Colonic mucosa (tissue), 4 donors: ENCODE data around the gene PTPRE. TPM values are rescaled to one million over a fixed set of nuclear protein-coding genes. Genes with fewer than 3 reads are reported as not detected.

ENCODE experiments used
- DNase-seq: peaks from one replicate; pipeline ENCODE4 v3.0.0-alpha.2; 2020
- H3K27ac ChIP-seq: fragments of 200-600 bp; one replicate; pipeline ENCODE4 v1.8.0; 2021
- H3K27me3 ChIP-seq: fragments of 200-600 bp; one replicate; pipeline ENCODE4 v1.8.0; 2021
- H3K36me3 ChIP-seq: fragments of 200-600 bp; one replicate; pipeline ENCODE4 v1.8.0; 2021
- H3K4me1 ChIP-seq: fragments of 200-600 bp; one replicate; pipeline ENCODE4 v1.8.0; 2021; ENCODE audit warnings: mild to moderate bottlenecking
- H3K4me3 ChIP-seq: fragments of 200-600 bp; one replicate; pipeline ENCODE4 v1.8.0; 2021
- H3K9ac ChIP-seq, 2 donors: one replicate each; pipeline ENCODE4 v1.7.0; 2013; ENCODE audit warnings: control low read depth in 2 of 2, low read depth in 2 of 2, low read length in 2 of 2
- H3K9me3 ChIP-seq: fragments of 200-600 bp; one replicate; pipeline ENCODE4 v1.8.0; 2021
- intact Hi-C: fragments of 100-400 bp; cut with DNase I; formaldehyde crosslinking; loops from one replicate; pipeline ENCODE4 v1.14.1; 2022
- total RNA-seq, 2 donors: library from RNA; stranded (reverse); fragmentation: NEBNext Ultra II Directional in 1 of 2; extraction: Animal tissue kit (Norgen Biotek cat#: 25700) in 1 of 2; gene quantifications; one replicate each; pipeline ENCODE4 v1.2.1, GENCODE V29; 2021
- TF ChIP-seq, protein P1 (sequence below): fragments of 200-600 bp; IDR thresholded peaks from one replicate; pipeline ENCODE4 v1.8.0; 2022; ENCODE audit warnings: antibody characterized with exemption, mild to moderate bottlenecking
- donor health status: healthy.
- donor health status: DM: no; HTN: no; CAD: no.
- donor health status: DM: no; HTN: no; CAD: no.

PTPRE gene
- total RNA-seq, 2 donors from 2014 or later: 15.9 to 18.8 TPM

DNA sequence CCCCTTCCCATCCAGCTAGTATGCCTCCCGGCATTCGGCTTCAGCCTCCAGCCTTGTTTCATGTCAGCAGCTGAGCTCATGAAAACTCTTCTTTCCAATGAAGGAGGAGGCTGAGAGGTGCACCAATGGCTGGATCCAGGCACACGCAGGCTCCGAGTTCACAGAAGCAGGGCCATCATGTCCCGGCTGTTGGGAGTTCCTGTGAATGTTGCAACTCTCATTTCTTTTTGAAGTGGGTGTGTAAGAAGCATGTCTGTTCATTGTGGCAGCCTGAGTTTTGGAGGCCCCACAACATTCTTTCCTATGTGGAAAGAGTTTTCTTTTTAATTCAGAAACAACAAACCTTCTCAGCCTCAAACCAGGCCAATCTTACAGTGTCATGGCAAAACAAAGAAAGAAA lies 89.7 kb downstream of the PTPRE start:
- DNase-seq: no peak
- no peaks in the 10 kb centered on the region for H3K9me3 ChIP-seq
- no peak overlapping the region for H3K4me3 ChIP-seq
- no peaks in the 10 kb centered on the region for H3K4me1 ChIP-seq
- H3K9ac ChIP-seq: no peak overlapping the region
- TF ChIP-seq, protein P1, sequence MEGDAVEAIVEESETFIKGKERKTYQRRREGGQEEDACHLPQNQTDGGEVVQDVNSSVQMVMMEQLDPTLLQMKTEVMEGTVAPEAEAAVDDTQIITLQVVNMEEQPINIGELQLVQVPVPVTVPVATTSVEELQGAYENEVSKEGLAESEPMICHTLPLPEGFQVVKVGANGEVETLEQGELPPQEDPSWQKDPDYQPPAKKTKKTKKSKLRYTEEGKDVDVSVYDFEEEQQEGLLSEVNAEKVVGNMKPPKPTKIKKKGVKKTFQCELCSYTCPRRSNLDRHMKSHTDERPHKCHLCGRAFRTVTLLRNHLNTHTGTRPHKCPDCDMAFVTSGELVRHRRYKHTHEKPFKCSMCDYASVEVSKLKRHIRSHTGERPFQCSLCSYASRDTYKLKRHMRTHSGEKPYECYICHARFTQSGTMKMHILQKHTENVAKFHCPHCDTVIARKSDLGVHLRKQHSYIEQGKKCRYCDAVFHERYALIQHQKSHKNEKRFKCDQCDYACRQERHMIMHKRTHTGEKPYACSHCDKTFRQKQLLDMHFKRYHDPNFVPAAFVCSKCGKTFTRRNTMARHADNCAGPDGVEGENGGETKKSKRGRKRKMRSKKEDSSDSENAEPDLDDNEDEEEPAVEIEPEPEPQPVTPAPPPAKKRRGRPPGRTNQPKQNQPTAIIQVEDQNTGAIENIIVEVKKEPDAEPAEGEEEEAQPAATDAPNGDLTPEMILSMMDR: no peak
- no peaks in the 10 kb centered on the region for H3K36me3 ChIP-seq
- H3K27me3 ChIP-seq: no peaks in the 10 kb centered on the region
- intact Hi-C loops: no loop called here
- no peak overlapping the region for H3K27ac ChIP-seq

DNA sequence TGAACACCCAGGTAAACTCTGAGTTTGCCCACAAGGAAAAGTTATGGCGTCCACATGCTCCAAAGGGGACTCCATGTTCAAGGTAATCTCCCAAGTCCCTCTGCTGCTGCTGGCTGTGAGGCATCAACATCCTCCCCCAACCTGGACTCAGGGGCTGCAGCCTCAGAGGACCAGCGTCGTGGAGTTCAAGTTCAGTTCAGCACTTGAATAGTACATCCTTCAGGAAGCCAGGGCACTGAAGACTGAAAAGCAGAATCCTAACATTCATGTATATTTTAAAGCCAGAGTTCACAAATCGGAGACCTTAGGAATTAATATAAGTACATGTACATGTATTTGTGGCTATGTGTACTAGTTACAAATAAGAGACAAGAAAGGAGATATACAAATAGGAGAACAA lies 90.4 kb downstream of the PTPRE start:
- Histone ChIP-seq H3K9me3 (no peaks in the 10 kb centered on the region), H3K4me1 (no peaks in the 10 kb centered on the region), H3K27ac (no peak overlapping the region), H3K36me3 (no peaks in the 10 kb centered on the region), H3K4me3 (no peak overlapping the region), H3K9ac (no peak overlapping the region), H3K27me3 (no peaks in the 10 kb centered on the region)
- TF ChIP-seq, protein P1: no peak
- no peak for DNase-seq
- intact Hi-C loops: no loop called here

DNA sequence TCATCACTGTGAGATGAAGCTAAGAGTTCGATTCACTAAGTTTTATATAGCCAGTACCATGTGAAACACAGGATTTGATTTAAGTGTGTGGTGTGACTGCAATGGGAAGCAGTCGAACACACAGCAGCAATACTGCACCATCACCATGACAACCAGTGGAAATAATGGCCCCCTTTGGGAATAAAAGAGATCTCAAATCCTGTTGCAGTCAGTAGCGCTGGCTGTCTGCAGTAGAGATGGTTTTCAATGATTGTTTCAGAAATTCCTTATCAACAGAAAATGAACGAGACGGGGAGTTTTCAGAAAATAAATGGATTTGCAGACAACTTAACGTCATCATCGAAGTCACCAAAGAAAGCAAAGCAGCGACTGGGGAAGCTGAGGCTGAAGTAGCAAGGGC lies 91.0 kb downstream of the PTPRE start:
- Histone ChIP-seq H3K27ac (no peak overlapping the region), H3K27me3 (no peaks in the 10 kb centered on the region), H3K4me1 (no peaks in the 10 kb centered on the region), H3K9ac (no peak overlapping the region), H3K36me3 (no peaks in the 10 kb centered on the region), H3K9me3 (no peaks in the 10 kb centered on the region), H3K4me3 (no peak overlapping the region)
- TF ChIP-seq, protein P1: no peak
- no peak for DNase-seq
- intact Hi-C loops: no loop called here

DNA sequence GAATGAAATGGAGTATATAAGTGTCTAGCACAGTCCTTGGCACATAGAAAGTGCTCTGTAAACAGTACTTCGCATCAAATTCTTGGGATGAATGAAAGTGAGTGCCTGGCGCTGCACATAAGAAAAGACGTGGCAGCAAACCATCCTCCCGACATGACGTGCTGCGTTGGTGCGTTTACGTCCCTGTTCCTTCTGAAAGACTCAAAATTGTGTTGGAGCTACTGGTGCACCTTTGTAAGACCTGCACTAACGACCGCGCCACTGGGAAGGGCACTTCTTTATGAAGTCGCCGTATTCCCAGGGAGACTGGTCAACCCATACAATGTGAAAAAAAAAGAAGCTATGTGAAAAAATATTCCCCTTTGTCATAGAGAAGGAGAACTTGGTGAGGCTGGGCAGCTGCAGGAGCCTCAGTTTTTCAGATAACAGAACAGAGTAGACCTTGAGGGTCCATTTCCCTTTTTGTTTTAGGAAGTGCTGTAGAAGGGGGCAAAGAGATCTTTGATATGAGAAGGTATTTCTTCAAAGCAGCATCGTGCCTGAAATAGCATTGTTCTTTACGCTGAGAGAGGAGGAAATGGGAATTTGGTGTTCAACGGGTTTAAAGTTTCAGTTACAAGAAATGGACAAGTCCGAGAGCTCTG lies 91.7 kb downstream of the PTPRE start:
- Histone ChIP-seq H3K4me1 (no peaks in the 10 kb centered on the region), H3K4me3 (no peak overlapping the region), H3K27me3 (no peaks in the 10 kb centered on the region), H3K9ac (no peak overlapping the region), H3K36me3 (no peaks in the 10 kb centered on the region), H3K27ac (no peak overlapping the region), H3K9me3 (no peaks in the 10 kb centered on the region)
- TF ChIP-seq, protein P1: no peak
- no peak for DNase-seq
- intact Hi-C loops: no loop called here

DNA sequence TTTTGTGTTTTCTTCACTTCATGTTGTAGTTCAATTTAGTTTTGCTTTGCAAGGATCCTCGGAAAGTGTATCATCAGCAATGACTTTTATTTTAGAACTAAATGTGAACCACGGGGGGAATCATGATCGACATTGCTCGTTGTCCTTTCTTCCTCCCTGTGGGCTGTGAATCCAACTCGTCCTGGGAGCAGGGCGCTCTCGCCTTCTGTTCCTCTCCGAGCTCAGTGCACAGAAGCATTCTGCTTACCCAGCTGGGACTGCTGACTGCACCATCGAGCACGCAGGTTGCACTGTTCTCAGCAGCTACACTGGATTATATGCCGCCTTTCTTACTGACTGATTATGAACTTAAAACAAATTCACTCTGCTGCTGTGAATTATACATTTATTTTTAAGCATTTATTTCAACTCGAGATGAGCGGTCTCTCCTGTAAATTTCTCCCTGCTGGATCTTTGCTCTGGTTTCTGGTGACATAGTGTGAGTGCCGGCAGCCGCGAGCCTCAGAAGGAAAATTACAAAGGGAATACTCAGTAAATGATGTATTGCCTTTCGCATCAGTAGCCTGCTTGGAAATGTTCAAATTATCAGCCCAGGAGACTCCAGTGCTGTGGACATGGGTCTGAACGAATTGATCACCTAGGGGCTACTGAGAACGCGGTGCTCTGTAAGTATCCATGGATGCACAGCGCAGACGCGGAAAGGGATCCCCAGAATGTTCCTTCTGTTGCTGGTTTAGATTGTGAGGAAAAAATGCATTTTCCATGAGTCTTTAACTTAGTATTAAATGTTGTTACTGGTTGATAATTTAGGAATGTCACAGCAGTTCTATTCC lies 92.6 kb downstream of the PTPRE start:
- H3K27ac ChIP-seq: no peak overlapping the region
- no peak for DNase-seq
- no peaks in the 10 kb centered on the region for H3K4me1 ChIP-seq
- TF ChIP-seq, protein P1: no peak
- intact Hi-C loops: no loop called here
- no peaks in the 10 kb centered on the region for H3K9me3 ChIP-seq
- H3K36me3 ChIP-seq: no peaks in the 10 kb centered on the region
- H3K4me3 ChIP-seq: no peak overlapping the region
- no peaks in the 10 kb centered on the region for H3K27me3 ChIP-seq
- no peak overlapping the region for H3K9ac ChIP-seq
